ENCODE measurements around the gene SLC26A6. TPM values are rescaled to one million over a fixed set of nuclear protein-coding genes. Genes with fewer than 3 reads are reported as not detected.

The SLC26A6 gene
- total and polyA plus RNA-seq, 2 of the 13 experiments (the other 11 are each of a cell fraction or from before 2014, with no cell fraction given), result 40.7 to 184 TPM

- peak; percentile 80; the same call in 1 of the 2 replicates for TF ChIP-seq ZFP41 (CRISPR knock-in tag; IDR thresholded peaks at IDR 0.05; ENCODE audit: borderline replicate concordance)
- no peak for TF ChIP-seq NCOA5 (CRISPR knock-in tag; IDR thresholded peaks at IDR 0.05)
- no peak for TF ChIP-seq SOX13 (IDR thresholded peaks at IDR 0.05)
- TF ChIP-seq SOX13 (CRISPR knock-in tag; conservative IDR thresholded peaks at IDR 0.05 in 1 of 2, IDR thresholded peaks at IDR 0.05 in 1 of 2), result peak in 1 of 2 experiments; percentile 52; a peak in 2 of 4 replicates
- TF ChIP-seq, protein P1, sequence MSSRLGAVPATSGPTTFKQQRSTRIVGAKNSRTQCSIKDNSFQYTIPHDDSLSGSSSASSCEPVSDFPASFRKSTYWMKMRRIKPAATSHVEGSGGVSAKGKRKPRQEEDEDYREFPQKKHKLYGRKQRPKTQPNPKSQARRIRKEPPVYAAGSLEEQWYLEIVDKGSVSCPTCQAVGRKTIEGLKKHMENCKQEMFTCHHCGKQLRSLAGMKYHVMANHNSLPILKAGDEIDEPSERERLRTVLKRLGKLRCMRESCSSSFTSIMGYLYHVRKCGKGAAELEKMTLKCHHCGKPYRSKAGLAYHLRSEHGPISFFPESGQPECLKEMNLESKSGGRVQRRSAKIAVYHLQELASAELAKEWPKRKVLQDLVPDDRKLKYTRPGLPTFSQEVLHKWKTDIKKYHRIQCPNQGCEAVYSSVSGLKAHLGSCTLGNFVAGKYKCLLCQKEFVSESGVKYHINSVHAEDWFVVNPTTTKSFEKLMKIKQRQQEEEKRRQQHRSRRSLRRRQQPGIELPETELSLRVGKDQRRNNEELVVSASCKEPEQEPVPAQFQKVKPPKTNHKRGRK (CRISPR knock-in tag; IDR thresholded peaks at IDR 0.05), result peak; percentile 90; the same call in 1 of the 2 replicates
- TF ChIP-seq HOXA3 (CRISPR knock-in tag; IDR thresholded peaks at IDR 0.05), result peak; percentile 96
- peak; percentile 81 for TF ChIP-seq PHF20 (CRISPR knock-in tag; IDR thresholded peaks at IDR 0.05)
- TF ChIP-seq AKAP8 (CRISPR knock-in tag; IDR thresholded peaks at IDR 0.05), result peak; percentile 90
- TF ChIP-seq ZNF234 (CRISPR knock-in tag; conservative IDR thresholded peaks at IDR 0.05), result no peak
- TF ChIP-seq TBX3 (IDR thresholded peaks at IDR 0.05; ENCODE audit: borderline replicate concordance), result no peak
- no peak for TF ChIP-seq ZNF557 (CRISPR knock-in tag; IDR thresholded peaks at IDR 0.05)
- peak; percentile 49; the same call in 1 of the 2 replicates for TF ChIP-seq ZNF296 (CRISPR knock-in tag; conservative IDR thresholded peaks at IDR 0.05)
- peak; percentile 60; the same call in 1 of the 3 replicates for TF ChIP-seq MXI1 (IDR thresholded peaks at IDR 0.05; ENCODE audit: borderline replicate concordance, low read depth, low read length)
- TF ChIP-seq ARID3A (IDR thresholded peaks at IDR 0.05; ENCODE audit: low read depth, low read length), result no peak
- TF ChIP-seq SOX6 (IDR thresholded peaks at IDR 0.05), result no peak
- TF ChIP-seq SOX6 (CRISPR knock-in tag; IDR thresholded peaks at IDR 0.05), result peak; percentile 84
- peak; percentile 80 for TF ChIP-seq ZNF574 (CRISPR knock-in tag; IDR thresholded peaks at IDR 0.05)
- TF ChIP-seq TMF1 (CRISPR knock-in tag; IDR thresholded peaks at IDR 0.05; ENCODE audit: low read depth), result peak; percentile 62; the same call in 1 of the 2 replicates
- 0 out of 2 replicates have a peak, but pooled peaks have one; percentile 56 for TF ChIP-seq ZSCAN29 (CRISPR knock-in tag; conservative IDR thresholded peaks at IDR 0.05)
- TF ChIP-seq E2F5 (CRISPR knock-in tag; conservative IDR thresholded peaks at IDR 0.05), result peak; percentile 79
- no peak for TF ChIP-seq ZNF569 (CRISPR knock-in tag; IDR thresholded peaks at IDR 0.05; ENCODE audit: borderline replicate concordance)
Observed at GRCh38 chr3:48609088-48610005, 25.9 kb downstream of the SLC26A6 start, which contains the start of gene UQCRC1 (continued).

Measured in HepG2 (cell line).